Smooth muscle cell (in vitro differentiated cells): ENCODE data around the gene RPL29. TPM values are rescaled to one million over a fixed set of nuclear protein-coding genes. Genes with fewer than 3 reads are reported as not detected.

ENCODE experiments used
- DNase-seq: peaks from one replicate; lab custom pipeline; 2025; ENCODE audit not compliant: unreplicated experiment; lab: John Stamatoyannopoulos, UW
- H2AFZ ChIP-seq: fragments of 200-600 bp; sonication (generic); 2 replicates; pipeline ENCODE4 v1.6.0; 2016; ENCODE audit warnings: antibody characterized with exemption, low read depth, mild to moderate bottlenecking
- H3F3A ChIP-seq: fragments of 200-600 bp; sonication (generic); 2 replicates; pipeline ENCODE4 v1.6.0; 2017; ENCODE audit warnings: antibody characterized with exemption, low read depth
- H3K27ac ChIP-seq: fragments of 200-600 bp; sonication (generic); 2 replicates; pipeline ENCODE4 v1.5.1; 2016; ENCODE audit warnings: low read depth, mild to moderate bottlenecking
- H3K27me3 ChIP-seq: fragments of 200-600 bp; sonication (generic); 2 replicates; pipeline ENCODE4 v1.6.1; 2016; ENCODE audit warnings: low read depth, mild to moderate bottlenecking
- H3K36me3 ChIP-seq: fragments of 200-600 bp; sonication (generic); 2 replicates; pipeline ENCODE4 v1.5.1; 2016; ENCODE audit warnings: low read depth
- H3K4me1 ChIP-seq: fragments of 200-600 bp; sonication (generic); 2 replicates; pipeline ENCODE4 v1.5.1; 2016; ENCODE audit warnings: low read depth
- H3K4me2 ChIP-seq: fragments of 200-600 bp; sonication (generic); 2 replicates; pipeline ENCODE4 v1.6.0; 2016; ENCODE audit warnings: mild to moderate bottlenecking
- H3K4me3 ChIP-seq: fragments of 200-600 bp; sonication (generic); 2 replicates; pipeline ENCODE4 v1.5.1; 2016; ENCODE audit warnings: mild to moderate bottlenecking
- H3K79me2 ChIP-seq: fragments of 200-600 bp; sonication (generic); 2 replicates; pipeline ENCODE4 v1.6.0; 2016; ENCODE audit warnings: low read depth, mild to moderate bottlenecking
- H3K9ac ChIP-seq: fragments of 200-600 bp; sonication (generic); 2 replicates; pipeline ENCODE4 v1.6.0; 2016; ENCODE audit warnings: low read depth
- H3K9me3 ChIP-seq: fragments of 200-600 bp; sonication (generic); replicated peaks from 2 replicates; pipeline ENCODE4 v1.5.1; 2016; ENCODE audit warnings: low read depth
- H4K20me1 ChIP-seq: fragments of 200-600 bp; sonication (generic); 2 replicates; pipeline ENCODE4 v1.6.0; 2016; ENCODE audit warnings: low read depth
- WGBS: methylation state at CpG from one replicate; pipeline ENCODE4 v1.1.7; 2016; ENCODE audit warnings: low lambda C conversion rate; 5-methylcytosine and 5-hydroxymethylcytosine counted together
- polyA plus RNA-seq: library from polyadenylated mRNA; unstranded; fragments of >200 nt; fragmentation: Nextera tagmentation; extraction: Ambion mirVana; gene quantifications from 2 replicates; pipeline ENCODE4 v1.2.1, GENCODE V29; 2016
- total RNA-seq: library from RNA; depleted of rRNA; stranded (reverse); fragments of >200 nt; gene quantifications from 2 replicates; pipeline ENCODE4 v1.2.3, GENCODE V29; 2014
- TF ChIP-seq, protein P1 (sequence below): fragments of 200-600 bp; sonication (generic); IDR thresholded peaks from 2 replicates; pipeline ENCODE4 v1.5.1; 2017; ENCODE audit warnings: borderline replicate concordance, mild to moderate bottlenecking, antibody characterized with exemption; ENCODE audit not compliant: insufficient read depth, poor library complexity, severe bottlenecking

The RPL29 gene
- total and polyA plus RNA-seq, 2 experiments from 2014 or later, result 708 to 1,004 TPM

DNA sequence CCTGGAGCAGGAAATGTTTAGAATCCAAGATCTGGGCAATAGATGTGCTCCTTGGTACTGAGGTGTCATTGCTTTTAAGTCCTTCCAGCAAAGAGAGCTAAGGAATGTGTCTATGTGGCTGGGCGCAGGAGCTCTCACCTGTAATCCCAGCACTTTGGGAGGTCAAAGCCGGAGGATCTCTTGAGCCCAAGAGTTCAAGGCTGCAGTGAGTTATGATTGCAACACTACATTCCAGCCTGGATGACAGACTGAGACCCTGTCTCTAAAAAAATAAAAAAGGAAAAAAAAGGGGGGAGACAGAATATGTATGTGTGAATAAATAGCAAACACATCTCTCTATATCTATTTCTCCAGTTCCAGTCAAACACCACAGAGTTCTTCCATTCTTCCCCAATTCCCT is 44.8 kb downstream of the RPL29 start:
- H3K4me1 ChIP-seq, result no peaks in the 10 kb centered on the region
- H2AFZ ChIP-seq, result no peak overlapping the region
- H3K36me3 ChIP-seq, result no peaks in the 10 kb centered on the region
- no peaks in the 10 kb centered on the region for H3K79me2 ChIP-seq
- H3K9me3 ChIP-seq, result no peaks in the 10 kb centered on the region
- H3F3A ChIP-seq, result no peaks in the 10 kb centered on the region
- DNase-seq, result no peak
- 90% methylated on average over 2 of the region's 2 CpGs for whole genome bisulfite sequencing
- H3K4me3 ChIP-seq, result no peak overlapping the region
- TF ChIP-seq, protein P1, sequence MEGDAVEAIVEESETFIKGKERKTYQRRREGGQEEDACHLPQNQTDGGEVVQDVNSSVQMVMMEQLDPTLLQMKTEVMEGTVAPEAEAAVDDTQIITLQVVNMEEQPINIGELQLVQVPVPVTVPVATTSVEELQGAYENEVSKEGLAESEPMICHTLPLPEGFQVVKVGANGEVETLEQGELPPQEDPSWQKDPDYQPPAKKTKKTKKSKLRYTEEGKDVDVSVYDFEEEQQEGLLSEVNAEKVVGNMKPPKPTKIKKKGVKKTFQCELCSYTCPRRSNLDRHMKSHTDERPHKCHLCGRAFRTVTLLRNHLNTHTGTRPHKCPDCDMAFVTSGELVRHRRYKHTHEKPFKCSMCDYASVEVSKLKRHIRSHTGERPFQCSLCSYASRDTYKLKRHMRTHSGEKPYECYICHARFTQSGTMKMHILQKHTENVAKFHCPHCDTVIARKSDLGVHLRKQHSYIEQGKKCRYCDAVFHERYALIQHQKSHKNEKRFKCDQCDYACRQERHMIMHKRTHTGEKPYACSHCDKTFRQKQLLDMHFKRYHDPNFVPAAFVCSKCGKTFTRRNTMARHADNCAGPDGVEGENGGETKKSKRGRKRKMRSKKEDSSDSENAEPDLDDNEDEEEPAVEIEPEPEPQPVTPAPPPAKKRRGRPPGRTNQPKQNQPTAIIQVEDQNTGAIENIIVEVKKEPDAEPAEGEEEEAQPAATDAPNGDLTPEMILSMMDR, result no peak
- H3K4me2 ChIP-seq, result no peak overlapping the region
- H3K9ac ChIP-seq, result no peak overlapping the region
- H3K27ac ChIP-seq, result no peak overlapping the region
- H3K27me3 ChIP-seq, result peaks cover 16% of the 10 kb centered on the region
- no peaks in the 10 kb centered on the region for H4K20me1 ChIP-seq

DNA sequence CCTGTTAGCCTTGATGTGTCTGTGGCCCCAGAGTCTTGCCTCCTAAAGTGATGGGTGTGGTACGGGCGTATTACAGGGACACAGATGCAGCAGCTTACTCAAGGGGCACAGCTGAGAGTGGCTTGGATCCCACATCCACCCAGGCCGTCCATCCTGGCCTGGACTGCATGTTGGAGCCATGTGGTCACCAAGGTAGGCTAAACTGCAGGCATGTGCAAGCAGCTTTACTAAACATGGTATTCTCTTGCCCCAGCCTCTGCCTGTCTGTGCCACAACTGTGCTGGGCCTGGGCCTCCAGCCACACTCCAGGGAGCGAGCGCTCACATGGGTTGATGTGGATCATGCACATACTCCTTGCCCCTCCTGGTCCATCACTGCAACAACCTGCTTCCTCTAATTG is 46.6 kb downstream of the RPL29 start:
- Histone ChIP-seq H3K4me1 (no peaks in the 10 kb centered on the region), H3K4me3 (no peak overlapping the region), H3K4me2 (no peak overlapping the region), H2AFZ (no peak overlapping the region), H3K27me3 (peaks cover 4% of the 10 kb centered on the region), H3K9me3 (no peaks in the 10 kb centered on the region), H3K79me2 (no peaks in the 10 kb centered on the region), H3K36me3 (no peaks in the 10 kb centered on the region), H4K20me1 (no peaks in the 10 kb centered on the region), H3F3A (no peaks in the 10 kb centered on the region), H3K27ac (no peak overlapping the region), H3K9ac (no peak overlapping the region)
- DNase-seq, result no peak
- 88% methylated on average over 5 of the region's 5 CpGs for WGBS
- TF ChIP-seq, protein P1, result no peak

DNA sequence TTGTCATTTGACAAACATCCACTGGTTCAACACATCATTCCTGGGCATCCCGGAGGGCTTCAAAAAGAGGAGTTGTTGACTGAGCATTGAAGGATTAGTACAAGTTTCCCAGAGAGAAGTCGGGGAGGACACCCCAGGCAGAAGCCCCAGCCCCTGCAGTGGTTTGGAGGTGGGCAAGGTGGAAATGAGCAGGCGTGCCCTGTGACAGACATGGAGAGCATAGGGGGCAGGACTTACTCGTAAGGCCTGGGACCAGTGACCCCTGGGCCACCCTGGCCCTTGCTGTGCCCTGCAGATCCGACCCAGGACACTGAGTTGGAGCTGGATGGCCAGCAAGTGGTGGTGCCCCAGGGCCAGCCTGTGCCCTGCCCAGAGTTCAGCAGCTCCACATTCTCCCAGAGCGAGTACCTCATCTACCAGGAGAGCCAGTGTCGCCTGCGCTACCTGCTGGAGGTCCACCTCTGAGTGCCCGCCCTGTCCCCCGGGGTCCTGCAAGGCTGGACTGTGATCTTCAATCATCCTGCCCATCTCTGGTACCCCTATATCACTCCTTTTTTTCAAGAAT is 47.6 kb downstream of the RPL29 start:
- H3K79me2 ChIP-seq, result no peaks in the 10 kb centered on the region
- H3K27ac ChIP-seq, result no peak overlapping the region

More for the DNA sequence above, 47.6 kb downstream of the RPL29 start:
- no peak overlapping the region for H3K9ac ChIP-seq
- TF ChIP-seq, protein P1, result no peak
- no peaks in the 10 kb centered on the region for H3K27me3 ChIP-seq
- H2AFZ ChIP-seq, result no peak overlapping the region
- H3K9me3 ChIP-seq, result no peaks in the 10 kb centered on the region
- no peaks in the 10 kb centered on the region for H3K36me3 ChIP-seq
- WGBS, result 92% methylated on average over 10 of the region's 10 CpGs
- no peaks in the 10 kb centered on the region for H3K4me1 ChIP-seq
- no peak for DNase-seq
- no peaks in the 10 kb centered on the region for H4K20me1 ChIP-seq
- H3F3A ChIP-seq, result no peaks in the 10 kb centered on the region
- H3K4me3 ChIP-seq, result no peak overlapping the region
- no peak overlapping the region for H3K4me2 ChIP-seq
